ENCODE results near the gene ADCY7.

- TF ChIP-seq CTCF (IDR thresholded peaks at IDR 0.05; ENCODE audit: poor library complexity) (no peak), EZH2phosphoT487 (IDR thresholded peaks at IDR 0.05; ENCODE audit: low read depth, severe bottlenecking, unreplicated experiment) (no peak)
Observed at GRCh38 chr16:50340578-50340977, 74.2 kb downstream of the ADCY7 start.
